Ascending aorta (tissue), 2 donors: Measurements from ENCODE around the gene NCLN. TPM values are rescaled to one million over a fixed set of nuclear protein-coding genes. Genes with fewer than 3 reads are reported as not detected.

ENCODE experiments used
- DNase-seq, 2 donors: peaks; one replicate each; pipeline ENCODE4 v3.0.0-alpha.2; 2019; ENCODE audit warnings: low spot score in 2 of 2
- H3K27ac ChIP-seq, 2 donors: fragments of 200-600 bp; sonication (generic); one replicate each; pipeline ENCODE4 v1.5.1; 2016 to 2017; ENCODE audit warnings: mild to moderate bottlenecking in 1 of 2
- H3K27me3 ChIP-seq: fragments of 200-600 bp; sonication (generic); one replicate; pipeline ENCODE4 v1.5.1; 2017
- H3K36me3 ChIP-seq, 2 donors: fragments of 200-600 bp; sonication (generic); one replicate each; pipeline ENCODE4 v1.5.1; 2016
- H3K4me1 ChIP-seq, 2 donors: fragments of 200-600 bp; sonication (generic); one replicate each; pipeline ENCODE4 v1.5.1; 2016 to 2017; ENCODE audit warnings: mild to moderate bottlenecking in 1 of 2
- H3K4me3 ChIP-seq, 2 donors: fragments of 200-600 bp; sonication (generic); one replicate each; pipeline ENCODE4 v1.5.1; 2016 to 2017; ENCODE audit warnings: mild to moderate bottlenecking in 1 of 2
- H3K9me3 ChIP-seq, 2 donors: fragments of 200-600 bp; sonication (generic); one replicate each; pipeline ENCODE4 v1.5.1; 2016
- CTCF ChIP-seq, 3 experiments: fragments of 200-600 bp in 2 of 3; fragments of 450-650 bp in 1 of 3; sonication (generic) in 2 of 3; IDR thresholded peaks; one replicate each; pipeline ENCODE4 v1.5.1; 2016 to 2019; ENCODE audit warnings: antibody characterized with exemption in 3 of 3, mild to moderate bottlenecking in 1 of 3, moderate library complexity in 1 of 3
- intact Hi-C: fragments of 100-400 bp; cut with DNase I; formaldehyde crosslinking; loops from one replicate; pipeline ENCODE4 v1.15.1; 2023
- total RNA-seq: library from RNA; depleted of rRNA; stranded (reverse); fragments of >200 nt; gene quantifications from one replicate; pipeline ENCODE4 v1.1.0, GENCODE V29; 2016

NCLN gene
- total RNA-seq, 1 donor from 2014 or later: 118 TPM

- Histone ChIP-seq H3K36me3 (peaks cover 38 to 50% of the 10 kb centered on the region in 2 donors), H3K27me3 (no peaks in the 10 kb centered on the region), H3K4me3 (no peak overlapping the region), H3K9me3 (no peaks in the 10 kb centered on the region), H3K4me1 (no peaks in the 10 kb centered on the region), H3K27ac (no peak overlapping the region)
- DNase-seq: no peak
- intact Hi-C loops: no loop called here
- TF ChIP-seq CTCF (IDR thresholded peaks at IDR 0.05): no peak
These were observed 22.8 kb downstream of the NCLN start for GRCh38 chr19:3208317-3209207.

DNA sequence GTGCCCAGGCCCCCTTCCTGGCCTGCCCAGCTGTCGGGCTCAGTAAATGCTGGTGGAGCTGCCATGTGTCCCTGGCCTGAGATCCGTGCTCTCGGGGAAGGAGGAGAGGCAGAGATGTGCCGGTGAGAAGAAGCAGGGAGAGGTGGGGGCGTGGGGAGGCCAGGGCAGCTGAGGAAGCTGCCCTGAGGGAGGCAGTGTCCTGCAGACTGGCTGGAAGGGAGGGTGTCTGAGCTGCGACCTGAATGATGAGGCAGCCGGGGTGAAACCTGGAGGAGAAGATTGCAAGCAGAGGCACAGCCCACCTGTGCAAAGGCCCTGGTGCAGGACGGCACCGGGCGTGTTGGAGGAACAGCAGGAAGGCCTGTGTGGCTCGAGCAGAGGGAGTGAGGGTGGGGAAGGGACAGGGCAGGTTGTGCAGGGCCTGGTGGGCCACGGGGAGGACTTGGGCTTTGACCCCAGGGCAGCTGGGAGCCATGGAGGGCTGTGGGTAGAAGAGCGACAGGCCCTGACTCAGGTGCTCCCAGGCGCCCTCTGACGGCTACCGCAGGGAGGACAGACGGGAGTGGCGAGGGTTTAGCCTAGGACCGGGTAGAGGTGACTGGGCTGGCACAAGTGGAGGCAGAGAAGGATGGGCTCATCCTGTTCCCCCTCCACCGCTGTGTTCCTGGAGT, 24.8 kb downstream of the NCLN start:
- H3K4me1 ChIP-seq: no peaks in the 10 kb centered on the region
- intact Hi-C loops: no loop called here
- H3K9me3 ChIP-seq: no peaks in the 10 kb centered on the region
- H3K36me3 ChIP-seq: peaks cover 20 to 31% of the 10 kb centered on the region in 2 donors
- H3K27ac ChIP-seq: no peak overlapping the region
- peak in 2 of 3 experiments; percentile 32 to 58 for TF ChIP-seq CTCF (IDR thresholded peaks at IDR 0.05)
- peak in 1 of 2 donors; percentile 72 for DNase-seq
- no peak overlapping the region for H3K4me3 ChIP-seq
- no peaks in the 10 kb centered on the region for H3K27me3 ChIP-seq

DNA sequence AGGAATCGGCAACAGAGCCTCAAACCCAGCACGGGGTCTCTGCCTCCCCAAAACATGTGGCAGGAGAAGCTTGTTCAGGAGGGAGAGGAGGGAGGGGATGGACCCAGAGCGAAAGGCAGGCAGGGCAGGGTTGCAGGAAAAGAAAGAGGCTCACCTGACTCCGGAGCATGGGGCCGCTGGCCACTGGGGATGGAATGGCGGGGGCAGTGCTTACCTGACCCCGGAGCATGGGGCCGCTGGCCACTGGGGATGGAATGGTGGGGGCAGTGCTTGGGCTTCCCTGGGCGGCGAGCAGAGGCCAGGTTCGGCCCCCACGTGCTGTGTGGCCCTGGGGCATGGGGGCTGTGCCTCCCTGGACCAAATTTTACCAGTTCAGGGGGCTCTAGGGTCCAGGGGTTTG, 25.5 kb downstream of the NCLN start:
- intact Hi-C loops: no loop called here
- H3K9me3 ChIP-seq: no peaks in the 10 kb centered on the region
- no peak overlapping the region for H3K4me3 ChIP-seq
- no peak for TF ChIP-seq CTCF (IDR thresholded peaks at IDR 0.05)
- H3K4me1 ChIP-seq: no peaks in the 10 kb centered on the region
- peaks cover 15 to 23% of the 10 kb centered on the region in 2 donors for H3K36me3 ChIP-seq
- H3K27ac ChIP-seq: no peak overlapping the region
- H3K27me3 ChIP-seq: no peaks in the 10 kb centered on the region
- DNase-seq: no peak

GRCh38 chr19:3213159-3213558, 27.4 kb downstream of the NCLN start:
- Histone ChIP-seq H3K27ac (no peak overlapping the region), H3K4me1 (no peaks in the 10 kb centered on the region), H3K27me3 (no peaks in the 10 kb centered on the region), H3K36me3 (peaks cover 0 to 4% of the 10 kb centered on the region in 2 donors), H3K4me3 (no peak overlapping the region), H3K9me3 (no peaks in the 10 kb centered on the region)
- no peak for TF ChIP-seq CTCF (IDR thresholded peaks at IDR 0.05)
- intact Hi-C loops: no loop called here
- DNase-seq: no peak

DNA sequence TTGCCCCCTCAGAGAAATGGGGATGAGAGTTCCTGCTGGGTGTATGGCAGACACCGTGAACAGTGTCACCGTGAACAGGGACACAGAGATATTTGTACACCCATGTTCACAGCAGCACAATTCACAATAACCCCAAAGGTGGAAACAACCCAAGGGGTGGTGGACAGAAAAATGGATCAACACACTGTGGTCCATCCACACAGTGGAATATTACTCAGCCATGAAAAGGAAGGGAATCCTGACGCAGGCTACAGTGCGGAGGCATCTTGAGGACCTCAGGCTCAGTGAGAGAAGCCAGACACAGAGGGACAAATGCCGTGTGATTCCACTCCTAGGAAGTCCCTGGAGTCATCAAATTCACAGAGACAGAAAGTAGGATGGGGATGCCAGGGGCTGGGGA, 31.1 kb downstream of the NCLN start:
- Histone ChIP-seq H3K27ac (no peak overlapping the region), H3K4me1 (no peaks in the 10 kb centered on the region), H3K27me3 (no peaks in the 10 kb centered on the region), H3K9me3 (no peaks in the 10 kb centered on the region), H3K36me3 (no peaks in the 10 kb centered on the region), H3K4me3 (no peak overlapping the region)
- intact Hi-C loops: loop anchor here (5.0 kb wide), 1 partner anchor 220 kb away; no protein-coding TSS in a partner anchor
- DNase-seq: no peak
- TF ChIP-seq CTCF (IDR thresholded peaks at IDR 0.05): no peak
